GM21528 (cell line): ENCODE data around the gene NPRL2.

ENCODE experiments used
- ATAC-seq: cut with Tn5 transposase; IDR thresholded peaks from one replicate; pipeline ENCODE4 v1.9.1; 2021; ENCODE audit warnings: mild to moderate bottlenecking, moderate library complexity; ENCODE audit not compliant: unreplicated experiment, low FRiP score

Gene NPRL2

DNA sequence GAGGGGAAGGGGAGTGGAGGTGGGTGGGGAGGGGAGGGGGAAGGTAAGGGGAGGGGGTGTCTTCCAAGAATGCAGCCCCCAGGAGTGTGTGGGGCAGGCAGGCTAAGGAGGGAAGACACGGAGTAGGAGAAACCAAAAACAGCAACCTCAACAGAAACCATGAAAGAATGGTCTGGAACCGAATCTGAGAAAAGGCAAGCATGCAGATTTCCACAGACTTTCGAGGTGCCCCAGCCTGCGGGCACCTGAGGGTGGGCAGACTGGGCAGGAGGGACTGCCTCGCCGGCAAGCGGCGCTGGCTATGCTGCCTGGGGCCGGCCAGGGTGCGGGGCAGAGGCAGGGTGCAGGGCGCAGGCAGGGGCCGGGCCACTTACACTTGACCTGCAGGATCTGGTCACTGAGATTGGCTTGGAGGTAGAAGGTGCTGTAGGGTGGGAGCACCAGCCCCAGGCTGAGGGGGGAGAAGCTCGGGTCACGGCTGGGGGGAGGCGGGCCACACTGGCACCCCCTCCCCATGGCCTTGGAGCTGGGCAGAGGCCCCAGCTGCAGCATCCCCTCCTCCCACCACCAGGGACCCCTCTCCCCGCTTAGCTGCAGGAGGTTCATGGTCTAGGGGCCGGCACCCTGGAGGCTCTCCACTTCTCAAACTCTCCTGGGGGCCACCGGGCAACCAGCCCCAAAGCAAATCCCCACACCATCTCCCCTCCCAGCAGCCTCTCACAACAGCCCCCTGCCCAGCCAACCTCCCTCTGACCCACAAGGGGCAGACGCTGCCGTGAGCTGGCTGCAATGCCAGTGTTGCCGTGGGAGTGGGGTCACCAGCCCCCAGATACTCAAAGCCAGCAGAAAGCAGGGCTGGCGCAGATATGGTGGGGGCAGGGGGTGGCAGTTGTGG is 24.0 kb upstream of the NPRL2 start:
- ATAC-seq = no peak

DNA sequence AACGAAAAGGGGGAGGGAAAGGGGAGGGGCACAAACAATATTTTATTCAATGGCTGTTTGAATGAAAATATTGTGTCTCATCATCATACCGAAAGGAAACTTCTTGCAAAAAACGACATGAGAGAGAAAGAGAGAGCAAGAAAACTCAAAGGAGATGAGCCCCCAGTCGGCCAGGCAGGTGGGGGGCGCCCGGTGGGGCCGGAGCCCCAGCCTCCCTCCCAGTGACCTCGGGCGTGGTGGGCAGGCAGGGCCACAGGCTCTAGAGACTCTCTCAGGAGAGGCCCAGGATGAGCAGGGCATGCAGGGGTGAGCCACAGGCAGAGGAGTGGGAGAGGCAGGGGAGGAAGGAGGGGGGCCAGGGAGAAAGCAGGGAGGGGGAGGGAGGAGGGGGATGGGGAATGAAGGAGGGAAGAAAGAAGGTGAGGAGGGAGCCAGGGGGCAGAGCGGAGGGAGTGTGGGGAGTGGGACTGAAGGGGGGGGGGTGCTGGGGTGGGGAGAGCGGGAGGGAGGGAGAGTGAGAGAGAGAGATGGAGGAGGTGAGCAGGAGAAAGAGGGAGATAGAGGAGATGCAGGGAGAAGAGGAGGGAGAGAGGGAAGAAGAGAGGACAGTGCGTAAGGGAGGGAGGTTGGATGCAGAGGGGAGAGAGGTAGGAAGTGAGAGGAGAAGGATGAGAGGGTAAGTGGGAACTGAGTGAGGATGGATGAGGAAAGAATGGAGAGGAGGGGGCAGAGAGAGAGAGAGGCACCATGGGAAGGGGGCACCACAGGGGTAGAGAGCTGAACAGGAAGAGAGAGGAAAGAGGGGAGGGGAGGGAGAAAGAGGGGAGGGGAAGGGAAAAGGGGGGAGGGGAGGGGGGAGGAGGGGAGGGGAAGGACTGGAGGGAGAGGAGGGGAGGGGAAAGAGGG is 22.8 kb upstream of the NPRL2 start:
- ATAC-seq = no peak

DNA sequence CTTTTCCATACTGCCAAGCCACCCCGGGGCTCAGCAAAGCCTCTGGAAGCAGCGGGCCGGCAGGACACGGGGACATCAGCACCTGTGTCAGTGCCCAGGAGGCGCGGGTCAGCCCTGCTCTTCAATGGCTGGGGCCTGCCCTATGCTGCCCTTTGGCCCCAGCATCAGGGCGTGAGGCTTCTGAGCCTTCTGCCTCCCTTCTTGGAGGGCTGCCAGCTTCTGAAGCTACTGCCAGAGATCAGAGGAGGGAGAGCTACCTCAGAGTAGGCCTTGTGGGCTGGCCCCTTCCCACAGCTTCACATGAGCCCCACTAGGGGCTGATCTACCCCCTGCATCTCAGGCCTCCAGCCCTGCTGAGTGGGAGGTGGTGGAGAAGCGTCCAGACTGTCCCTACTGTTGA is 21.8 kb upstream of the NPRL2 start:
- no peak for ATAC-seq

DNA sequence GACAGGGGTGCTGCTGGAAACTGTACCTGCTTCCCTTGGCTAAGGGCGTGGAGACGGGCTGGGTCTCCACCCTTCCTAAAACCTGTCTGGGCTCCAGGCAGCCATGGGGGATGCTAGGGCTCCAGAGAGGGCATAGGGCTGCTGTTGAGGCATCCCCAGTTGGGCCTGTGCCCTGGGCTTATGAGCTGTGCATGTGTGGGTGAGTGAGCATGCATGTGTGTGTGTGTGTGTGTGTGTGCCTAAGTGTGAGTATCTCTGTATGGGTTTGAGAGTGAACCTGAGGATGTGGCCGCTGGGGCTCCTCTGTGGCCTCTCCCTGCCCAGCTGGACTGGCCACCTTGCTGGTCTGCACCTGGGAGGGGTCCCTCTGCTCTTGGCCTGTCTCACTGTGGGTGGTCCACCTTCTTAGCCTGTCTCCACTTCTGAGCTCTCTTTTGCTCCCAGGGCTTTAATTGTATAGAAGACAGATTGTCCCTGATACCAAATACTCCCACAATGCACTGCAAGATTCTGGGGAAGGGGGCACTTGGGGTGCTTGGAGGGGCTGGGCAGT is 20.6 kb upstream of the NPRL2 start:
- ATAC-seq = no peak

DNA sequence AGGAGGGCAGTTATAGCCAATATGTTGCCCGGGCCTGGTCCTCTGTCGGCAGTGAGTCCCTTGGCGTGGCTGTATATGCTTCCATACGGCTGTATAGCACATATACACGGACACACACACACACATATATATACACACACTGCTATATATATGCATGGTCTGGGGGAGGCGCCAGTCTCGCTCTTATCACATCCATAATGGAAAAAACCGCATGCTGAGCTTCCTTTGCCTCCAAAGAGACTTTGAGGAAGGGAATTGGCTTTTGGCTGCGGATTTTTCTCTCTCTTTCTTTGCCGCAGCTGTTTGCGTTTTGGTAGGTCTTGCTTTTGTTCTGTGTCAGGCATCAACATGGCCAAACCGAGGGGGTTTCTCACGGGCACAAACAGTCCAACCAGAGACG is 20.0 kb upstream of the NPRL2 start:
- no peak for ATAC-seq

DNA sequence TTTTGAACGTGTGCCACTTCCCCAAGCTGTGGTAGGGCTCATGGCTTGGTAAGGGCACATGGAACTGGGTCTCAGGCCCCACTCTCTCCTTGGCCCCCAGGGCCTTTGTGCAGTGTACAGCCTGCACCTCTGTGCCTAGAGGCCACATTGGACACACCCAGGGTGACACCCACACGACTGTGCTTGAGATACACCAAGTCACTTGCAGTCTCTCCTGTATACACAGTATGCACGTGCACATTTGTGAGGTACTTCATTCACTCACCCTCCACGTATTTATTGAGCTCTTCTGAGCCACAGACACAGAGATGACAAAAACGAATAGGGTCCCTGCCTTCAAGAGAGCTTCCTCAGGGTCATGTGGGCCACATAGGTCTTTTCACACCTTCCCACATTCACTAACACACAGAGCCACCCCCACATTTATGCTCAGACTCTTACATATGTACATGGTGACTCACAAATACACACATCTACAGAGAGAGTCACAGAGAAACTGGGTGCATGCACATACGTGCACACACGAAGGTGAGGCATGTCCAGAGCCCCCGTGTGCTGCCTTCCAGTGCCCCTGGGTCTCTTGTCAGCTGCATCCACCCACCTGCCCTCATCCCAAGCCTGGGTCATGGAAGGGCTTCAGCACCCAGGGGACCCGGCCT is 18.6 kb upstream of the NPRL2 start:
- no peak for ATAC-seq

DNA sequence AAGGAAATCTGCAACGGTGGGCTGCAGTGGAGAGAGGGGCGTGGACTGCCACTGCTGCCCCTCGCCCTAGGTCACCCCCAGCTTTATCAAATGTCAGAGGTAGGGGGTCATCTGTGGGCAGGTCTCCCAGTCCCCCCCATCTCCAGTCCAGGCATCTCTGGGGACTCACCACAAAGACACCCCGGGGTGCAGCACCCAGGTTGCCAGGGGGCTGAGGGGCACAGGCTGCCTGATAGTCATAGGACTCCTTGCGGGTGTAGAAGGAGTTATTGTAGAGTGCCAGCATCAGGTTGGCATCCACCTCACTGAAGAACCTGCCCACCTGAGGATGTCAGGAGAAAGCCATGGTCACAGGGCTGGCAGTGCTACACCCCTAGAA is 15.3 kb upstream of the NPRL2 start:
- no peak for ATAC-seq

DNA sequence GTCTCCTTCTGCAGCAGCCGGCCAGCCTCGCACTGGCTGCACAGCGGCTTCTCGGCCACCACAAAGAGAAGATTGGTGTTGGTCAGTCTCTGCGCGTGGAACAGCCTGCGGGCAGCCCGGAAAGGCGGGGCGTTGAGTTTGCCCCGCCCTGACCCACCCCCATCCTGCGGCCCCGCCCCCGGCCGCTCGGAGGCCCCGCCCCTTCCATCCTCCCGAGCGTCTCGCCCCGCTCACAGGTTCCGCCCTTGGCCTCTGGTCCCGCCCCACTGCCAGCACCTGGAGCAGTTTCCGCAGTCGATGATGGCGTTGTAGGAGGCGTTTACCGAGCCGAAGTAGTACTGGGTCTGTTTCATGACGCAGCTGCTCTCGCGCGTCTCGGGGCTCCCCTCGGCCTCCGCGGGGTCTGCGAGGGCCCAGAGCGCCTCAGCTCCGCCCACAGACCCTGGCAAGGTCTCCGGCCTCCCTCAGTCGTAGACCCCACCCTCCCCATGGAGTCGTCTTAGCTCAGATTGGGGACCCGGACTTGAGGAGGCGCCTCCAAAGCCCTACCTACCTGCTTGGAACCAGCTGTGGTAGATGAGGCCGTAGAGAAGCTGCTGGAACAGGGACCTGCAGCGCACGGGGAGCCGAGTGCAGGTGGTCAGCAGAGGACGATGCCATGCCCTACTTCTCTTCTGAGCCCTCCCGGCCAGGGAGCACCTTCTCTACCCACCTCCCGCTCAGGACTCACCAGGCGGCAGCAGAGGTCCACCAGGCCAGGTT is 14.7 kb upstream of the NPRL2 start:
- ATAC-seq = peak; percentile 76

DNA sequence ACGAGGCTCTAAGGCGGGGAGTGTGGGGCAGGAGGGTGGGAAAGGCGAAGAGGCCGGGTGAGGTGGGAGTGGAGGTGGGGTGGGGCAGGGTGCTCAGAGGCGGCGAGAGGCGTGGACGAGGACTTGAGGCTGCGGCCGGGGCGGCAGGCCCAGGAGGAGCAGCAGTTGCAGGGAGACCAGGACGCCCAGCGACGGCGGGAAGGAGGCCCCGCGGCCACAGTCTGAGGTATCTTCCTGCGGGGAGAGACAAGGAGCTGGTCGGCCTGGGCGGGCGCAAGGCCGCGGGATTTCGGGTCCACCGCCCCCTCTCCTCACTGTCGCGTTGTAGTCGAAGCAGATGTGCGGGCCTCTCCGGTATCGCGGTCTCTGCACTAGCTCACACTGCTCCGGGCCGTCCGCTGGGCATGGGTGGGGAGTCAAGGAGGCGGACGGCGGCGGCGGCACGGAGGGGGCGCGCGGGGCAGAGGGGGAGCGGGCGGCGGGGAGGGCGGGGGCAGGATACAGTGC is 14.1 kb upstream of the NPRL2 start:
- ATAC-seq = peak; percentile 2

DNA sequence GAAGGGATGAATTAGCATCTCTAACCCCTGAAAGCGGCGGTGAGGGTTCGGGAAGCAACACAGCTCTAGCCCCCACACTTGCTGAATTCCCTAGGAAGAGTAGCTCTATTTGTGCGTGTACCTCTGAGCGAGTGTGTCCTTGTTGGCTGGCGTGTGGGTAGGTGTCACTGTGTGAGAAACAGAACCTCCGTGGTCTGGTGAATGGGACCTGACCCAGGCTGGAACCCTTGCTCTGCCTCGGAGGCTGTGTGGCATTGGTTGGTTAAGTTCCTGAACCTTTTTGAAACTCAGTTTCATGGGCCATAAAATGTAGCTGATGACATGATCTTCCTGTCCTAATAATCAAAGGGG is 9.2 kb upstream of the NPRL2 start:
- peak; percentile 7 for ATAC-seq

DNA sequence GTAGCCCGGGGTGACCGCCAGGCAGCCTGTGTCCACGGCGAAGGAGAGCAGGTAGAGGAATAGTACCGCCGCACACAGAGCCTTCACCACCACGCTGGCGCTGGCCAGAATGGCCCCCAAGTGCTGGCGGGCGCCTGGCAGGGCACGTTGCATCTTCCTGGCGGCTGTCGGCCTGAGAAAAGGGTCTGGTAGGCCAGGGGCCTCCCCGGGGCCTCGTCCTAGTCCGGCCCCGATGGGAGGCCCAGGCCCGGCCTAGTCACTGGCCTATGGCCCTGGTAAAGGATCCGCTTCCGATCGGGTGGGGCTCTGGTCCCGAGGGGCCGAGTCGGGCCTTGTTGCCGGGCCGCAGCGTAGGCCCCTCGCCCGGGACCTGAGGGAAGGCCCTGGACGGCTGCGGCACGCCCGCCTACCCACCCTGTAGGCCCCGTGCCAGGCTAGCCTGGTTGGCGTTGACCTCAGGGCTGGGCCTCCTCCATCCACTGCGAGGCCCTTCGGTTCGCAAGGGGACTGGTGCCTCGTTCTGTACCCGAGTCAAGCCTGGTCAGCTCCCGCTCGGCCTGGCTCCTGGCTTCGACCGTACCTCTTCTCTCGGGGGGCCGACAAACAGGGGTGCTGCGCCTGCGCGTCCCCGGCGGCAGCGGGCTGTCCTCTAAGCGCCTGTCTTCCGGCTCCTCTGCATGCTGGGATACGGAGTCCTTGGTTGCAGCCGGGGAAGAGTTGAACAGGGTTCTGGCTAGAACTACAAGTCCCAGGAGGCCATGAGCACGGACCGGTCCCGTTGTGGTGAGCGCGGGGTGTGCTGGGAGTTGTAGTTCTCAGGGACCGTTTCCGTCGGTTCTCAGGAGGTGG is 8.6 kb upstream of the NPRL2 start, which contains the start of gene TMEM115:
Gene TMEM115, minus strand, starts transcription at position 611 of the 849 bp plus-strand sequence. Its CDS starts 458 bp downstream, at position 153.
- peak; percentile 95 for ATAC-seq

DNA sequence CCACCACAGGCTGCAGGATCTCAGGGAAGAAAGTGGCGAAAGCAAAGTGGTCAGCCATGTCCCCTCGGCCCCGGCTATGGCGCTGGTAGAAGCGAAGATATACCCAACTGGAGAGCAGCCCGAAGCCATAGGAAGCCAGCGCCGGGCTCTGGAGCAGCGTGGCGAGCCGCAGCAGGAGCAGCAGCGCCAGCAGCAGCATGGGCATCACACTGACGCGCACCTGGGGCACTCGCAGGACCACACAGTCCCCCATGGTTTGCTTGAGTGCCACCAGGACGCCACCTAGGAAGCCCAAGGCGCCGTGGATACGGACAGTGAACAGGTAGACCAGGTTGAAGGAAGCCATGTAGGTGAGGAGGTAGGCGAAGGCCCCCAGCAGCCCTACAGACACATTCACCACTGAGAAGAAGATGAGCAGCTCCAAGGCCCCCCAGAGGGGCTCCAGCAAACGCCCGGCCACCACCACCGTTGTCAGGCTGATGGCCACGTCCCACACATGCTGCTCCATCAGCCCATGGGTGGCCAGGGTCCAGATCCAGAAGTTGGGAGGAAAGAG is 7.9 kb upstream of the NPRL2 start:
- no peak for ATAC-seq

DNA sequence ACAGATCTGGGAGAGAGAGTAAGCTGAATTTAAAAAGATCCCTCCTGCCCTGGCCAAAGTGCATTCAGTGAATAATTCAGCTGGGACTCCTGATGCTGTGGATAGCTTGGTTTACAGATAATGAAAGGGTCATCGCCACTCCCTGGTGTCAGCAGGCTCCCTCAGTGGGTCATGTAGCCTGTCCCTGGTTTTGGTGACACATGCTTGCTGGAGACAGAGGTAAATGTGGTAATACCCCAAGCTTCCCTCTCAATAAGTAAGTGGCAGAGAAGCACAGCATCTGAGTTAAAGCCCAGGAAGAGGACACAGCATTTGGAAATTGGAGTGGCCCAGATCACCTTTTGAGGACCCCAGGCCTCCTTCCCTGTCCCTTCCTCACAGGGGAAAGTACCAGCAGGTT is 6.9 kb upstream of the NPRL2 start:
- ATAC-seq = no peak

DNA sequence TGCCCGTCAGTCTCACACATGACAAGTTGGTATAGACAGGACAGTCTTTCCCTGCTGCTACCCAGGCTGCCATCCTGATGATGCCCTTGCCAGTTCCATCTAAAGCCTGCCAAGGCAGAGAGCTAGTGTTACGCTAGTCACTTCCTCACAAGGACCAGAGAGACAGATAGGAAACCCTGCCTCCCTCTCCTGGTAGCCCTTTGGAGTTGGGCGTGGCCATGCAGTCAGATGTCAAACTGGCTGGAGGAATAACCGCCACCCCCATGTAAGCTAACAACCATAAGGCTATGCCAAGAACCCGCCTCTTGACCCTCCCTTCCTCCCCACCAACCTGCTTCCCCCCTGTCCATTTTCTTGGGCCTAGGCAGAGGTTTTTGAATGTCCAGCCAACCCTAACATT is 6.0 kb upstream of the NPRL2 start:
- no peak for ATAC-seq

DNA sequence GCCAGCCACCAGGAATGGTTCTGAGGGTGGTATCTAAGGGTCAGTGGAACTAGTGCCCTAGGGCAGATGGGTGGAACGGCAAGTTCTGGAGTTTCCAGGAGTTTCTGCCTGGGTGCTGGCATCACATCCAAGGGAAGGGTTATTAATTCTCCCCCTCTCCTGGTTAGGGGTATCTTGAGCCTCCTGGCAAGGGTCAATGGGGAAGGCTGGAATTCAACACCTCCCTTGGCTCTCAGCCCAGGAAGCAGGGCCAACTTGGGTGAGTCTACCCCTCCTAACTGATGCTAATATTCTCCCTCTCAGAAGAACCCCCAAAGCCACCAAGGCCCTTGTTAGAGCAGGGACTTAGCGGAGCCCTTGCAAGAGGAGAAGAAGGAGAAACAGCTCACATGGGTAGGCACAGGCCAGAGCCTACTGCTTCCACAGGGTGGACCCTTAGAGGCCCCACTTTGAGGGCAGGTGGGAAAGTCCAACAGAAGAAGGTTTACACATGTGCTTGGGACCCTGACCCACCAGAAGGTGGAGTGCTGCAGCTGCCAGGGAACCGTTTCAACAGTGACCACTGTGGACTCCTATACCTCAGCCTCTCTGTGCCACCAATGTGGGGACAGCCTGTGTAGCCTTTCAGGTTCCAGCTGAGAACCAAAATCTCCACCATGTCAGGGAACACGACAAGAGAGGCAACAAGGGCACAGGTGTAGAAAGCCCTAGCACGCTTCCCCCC is 5.4 kb upstream of the NPRL2 start:
- ATAC-seq = no peak

DNA sequence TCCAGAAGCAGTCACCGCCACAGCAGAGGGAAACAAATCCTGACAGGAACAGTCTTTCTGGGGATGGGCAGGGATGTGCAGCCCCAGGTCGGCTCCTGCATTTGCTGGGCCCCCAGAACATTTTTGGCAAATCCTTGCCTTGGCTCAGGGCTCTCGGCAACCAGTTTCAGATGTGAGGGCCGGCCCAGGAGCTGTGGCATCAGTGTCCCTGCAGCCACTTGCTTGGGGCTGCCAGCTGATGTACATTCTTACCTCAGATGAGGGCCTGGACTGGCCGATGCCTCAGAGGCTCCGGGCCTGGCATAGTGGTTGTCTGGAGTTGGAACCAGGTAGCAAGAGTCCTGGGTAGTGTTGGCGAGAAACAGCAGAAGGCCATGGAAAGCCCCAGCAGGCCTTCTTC is 4.3 kb upstream of the NPRL2 start:
- no peak for ATAC-seq

DNA sequence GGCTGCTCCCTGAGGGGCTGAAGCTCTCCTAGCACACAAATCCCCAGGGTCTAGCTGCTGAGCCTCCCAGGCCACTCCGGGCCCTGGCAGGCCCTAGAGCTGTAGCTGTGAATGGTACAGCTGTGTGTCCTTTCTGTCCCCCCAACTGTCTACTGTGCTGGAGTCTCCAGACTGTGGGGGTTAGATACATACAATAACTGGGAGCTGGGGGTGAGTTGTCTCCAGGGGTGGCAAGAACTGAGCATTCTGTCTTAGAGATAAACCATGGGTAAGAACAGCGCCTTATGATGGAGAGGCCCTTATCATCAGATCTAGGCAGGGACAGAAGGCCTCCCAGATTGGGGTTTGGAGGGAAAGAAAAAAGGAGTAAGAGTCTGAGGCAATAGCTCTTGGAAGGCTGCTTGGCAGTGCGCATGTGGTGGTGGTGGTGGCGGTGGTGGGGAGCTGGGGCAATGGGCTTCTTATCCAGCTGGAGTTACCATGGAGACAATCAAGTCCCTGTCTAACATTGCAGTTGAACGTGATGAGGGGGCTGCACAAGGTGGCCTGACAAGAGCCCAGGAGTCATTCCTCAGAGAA is 3.7 kb upstream of the NPRL2 start:
- no peak for ATAC-seq
